Panc1 (cell line): ENCODE measurements around the gene ALG6.

Experiments
- CTCF ChIP-seq: fragments of 450-650 bp; IDR thresholded peaks from 2 replicates; pipeline ENCODE4 v1.5.1; 2017; ENCODE audit warnings: mild to moderate bottlenecking
- POLR2AphosphoS5 ChIP-seq: IDR thresholded peaks from 2 replicates; pipeline ENCODE4 v1.6.1; 2012; ENCODE audit warnings: mild to moderate bottlenecking, low read depth, low read length, moderate library complexity
- TF ChIP-seq, protein P1 (sequence below), 2 experiments: IDR thresholded peaks; 2 replicates each; pipeline ENCODE4 v1.6.1; 2011 to 2012; ENCODE audit warnings: low read depth in 2 of 2, control low read depth in 1 of 2, low read length in 1 of 2, mild to moderate bottlenecking in 1 of 2, moderate library complexity in 1 of 2; ENCODE audit not compliant: insufficient read depth in 1 of 2

GRCh38 chr1:63407002-63407401 is 39.6 kb downstream of the ALG6 start:
- no peak for TF ChIP-seq CTCF
- TF ChIP-seq, protein P1, sequence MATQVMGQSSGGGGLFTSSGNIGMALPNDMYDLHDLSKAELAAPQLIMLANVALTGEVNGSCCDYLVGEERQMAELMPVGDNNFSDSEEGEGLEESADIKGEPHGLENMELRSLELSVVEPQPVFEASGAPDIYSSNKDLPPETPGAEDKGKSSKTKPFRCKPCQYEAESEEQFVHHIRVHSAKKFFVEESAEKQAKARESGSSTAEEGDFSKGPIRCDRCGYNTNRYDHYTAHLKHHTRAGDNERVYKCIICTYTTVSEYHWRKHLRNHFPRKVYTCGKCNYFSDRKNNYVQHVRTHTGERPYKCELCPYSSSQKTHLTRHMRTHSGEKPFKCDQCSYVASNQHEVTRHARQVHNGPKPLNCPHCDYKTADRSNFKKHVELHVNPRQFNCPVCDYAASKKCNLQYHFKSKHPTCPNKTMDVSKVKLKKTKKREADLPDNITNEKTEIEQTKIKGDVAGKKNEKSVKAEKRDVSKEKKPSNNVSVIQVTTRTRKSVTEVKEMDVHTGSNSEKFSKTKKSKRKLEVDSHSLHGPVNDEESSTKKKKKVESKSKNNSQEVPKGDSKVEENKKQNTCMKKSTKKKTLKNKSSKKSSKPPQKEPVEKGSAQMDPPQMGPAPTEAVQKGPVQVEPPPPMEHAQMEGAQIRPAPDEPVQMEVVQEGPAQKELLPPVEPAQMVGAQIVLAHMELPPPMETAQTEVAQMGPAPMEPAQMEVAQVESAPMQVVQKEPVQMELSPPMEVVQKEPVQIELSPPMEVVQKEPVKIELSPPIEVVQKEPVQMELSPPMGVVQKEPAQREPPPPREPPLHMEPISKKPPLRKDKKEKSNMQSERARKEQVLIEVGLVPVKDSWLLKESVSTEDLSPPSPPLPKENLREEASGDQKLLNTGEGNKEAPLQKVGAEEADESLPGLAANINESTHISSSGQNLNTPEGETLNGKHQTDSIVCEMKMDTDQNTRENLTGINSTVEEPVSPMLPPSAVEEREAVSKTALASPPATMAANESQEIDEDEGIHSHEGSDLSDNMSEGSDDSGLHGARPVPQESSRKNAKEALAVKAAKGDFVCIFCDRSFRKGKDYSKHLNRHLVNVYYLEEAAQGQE (IDR thresholded peaks at IDR 0.05; ENCODE audit: insufficient read depth in 1 of 2, low read depth in 2 of 2, low read length in 1 of 2) = no peak
- TF ChIP-seq POLR2AphosphoS5 = no peak
